K562 (cell line): Measurements from ENCODE around the gene SNX19. TPM values are rescaled to one million over a fixed set of nuclear protein-coding genes. Genes with fewer than 3 reads are reported as not detected.

Experiments
- ATAC-seq: fragments of 200-7000 bp; cut with Tn5 transposase; 3 replicates; pipeline ENCODE4 v1.9.1; 2020; ENCODE audit warnings: moderate library complexity
- BruUV-seq: library from RNA; stranded (reverse); fragments of 400-500 nt; replicated peaks from 2 replicates; lab custom pipeline; 2021; lab: Mats Ljungman, UMichigan
- CTCF ChIA-PET: fragments of 300-600 bp; formaldehyde crosslinking; extraction: SDS; loops from one replicate; lab custom pipeline; 2021; ENCODE audit warnings: low intra/inter-chr PET ratio; lab: Yijun Ruan, JAX
- POLR2A ChIA-PET: fragments of 300-600, 350-650 bp; sonication (Branson Sonifier 250); formaldehyde crosslinking; extraction: SDS; loops from one replicate; lab custom pipeline; 2021; ENCODE audit warnings: antibody characterized with exemption, inconsistent platforms; lab: Yijun Ruan, JAX
- DNase-seq, 4 experiments: peaks; one replicate each; pipeline versions ENCODE4 v3.0.0 to v3.0.0-alpha.2; 2011 to 2018; ENCODE audit warnings: low spot score in 3 of 4, mixed read lengths in 3 of 4; ENCODE audit errors: extremely low read depth in 1 of 4
- FAIRE-seq: peaks from 2 replicates; lab custom pipeline; 2011; peaks lifted over from hg19 to GRCh38; lab: Jason Lieb, UNC
- H2AFZ ChIP-seq: 2 replicates; pipeline ENCODE4 v1.6.0; 2011; ENCODE audit warnings: low read depth, low read length, control low read depth, inconsistent platforms
- H3K27ac ChIP-seq: fragments of 200-600 bp; 3 replicates; pipeline ENCODE4 v1.8.0; 2011; ENCODE audit warnings: low read depth, mild to moderate bottlenecking, control low read depth, inconsistent platforms, low read length, moderate library complexity, mixed read lengths; ENCODE audit errors: extremely low read depth
- H3K27me3 ChIP-seq, 2 experiments: fragments of 300-600 bp in 1 of 2; 2 replicates in 1 of 2; 3 replicates in 1 of 2; pipeline versions ENCODE4 v1.6.0 to v1.8.0; 2011; ENCODE audit warnings: inconsistent platforms in 2 of 2, low read length in 2 of 2, mild to moderate bottlenecking in 1 of 2, mixed read lengths in 1 of 2, moderate library complexity in 1 of 2; ENCODE audit not compliant: control insufficient read depth in 2 of 2, insufficient read depth in 2 of 2
- H3K36me3 ChIP-seq: fragments of 300-600 bp; 3 replicates; pipeline ENCODE4 v1.8.0; 2011; ENCODE audit warnings: mild to moderate bottlenecking, low read length, inconsistent platforms; ENCODE audit not compliant: control insufficient read depth, insufficient read depth
- H3K4me1 ChIP-seq, 2 experiments: fragments of 200-600 bp in 1 of 2; replicated peaks in 1 of 2; 2 replicates in 1 of 2; 3 replicates in 1 of 2; pipeline versions ENCODE4 v1.5.1 to v1.8.0; 2011; ENCODE audit warnings: inconsistent platforms in 2 of 2, low read length in 2 of 2, mild to moderate bottlenecking in 1 of 2, mixed read lengths in 1 of 2, moderate library complexity in 1 of 2; ENCODE audit not compliant: control insufficient read depth in 2 of 2, insufficient read depth in 2 of 2
- H3K4me2 ChIP-seq: 2 replicates; pipeline ENCODE4 v1.6.1; 2011; ENCODE audit warnings: low read length, control low read depth, inconsistent platforms, mixed read lengths; ENCODE audit not compliant: insufficient read depth
- H3K4me3 ChIP-seq: fragments of 200-600 bp; sonication (generic), shearing (Covaris generic); 2 replicates; pipeline ENCODE4 v1.5.1; 2016; ENCODE audit warnings: control low read depth, inconsistent platforms
- H3K79me2 ChIP-seq: fragments of 200-600 bp; 3 replicates; pipeline ENCODE4 v1.8.0; 2011; ENCODE audit warnings: low read length, inconsistent platforms; ENCODE audit not compliant: control insufficient read depth, insufficient read depth
- H3K9ac ChIP-seq, 2 experiments: 2 replicates each; pipeline versions ENCODE4 v1.6.0 to v1.6.1; 2011; ENCODE audit warnings: low read depth in 2 of 2, low read length in 2 of 2, control low read depth in 1 of 2, inconsistent platforms in 1 of 2, mild to moderate bottlenecking in 1 of 2, mixed read lengths in 1 of 2; ENCODE audit not compliant: insufficient read depth in 1 of 2
- H3K9me1 ChIP-seq: one replicate; pipeline ENCODE4 v1.6.0; 2011; ENCODE audit warnings: inconsistent platforms, mild to moderate bottlenecking, low read length, moderate library complexity; ENCODE audit not compliant: control insufficient read depth, insufficient read depth
- H3K9me3 ChIP-seq: replicated peaks from 2 replicates; pipeline ENCODE4 v1.5.1; 2011; ENCODE audit warnings: low read depth, low read length, inconsistent platforms; ENCODE audit not compliant: control insufficient read depth, insufficient read depth
- H4K20me1 ChIP-seq: replicated peaks from 2 replicates; pipeline ENCODE4 v1.6.1; 2011; ENCODE audit warnings: low read length, inconsistent platforms, mixed read lengths; ENCODE audit not compliant: control insufficient read depth, insufficient read depth
- FOXK1 ChIP-seq: sonication (generic); formaldehyde crosslinking; IDR thresholded peaks from 2 replicates; pipeline ENCODE4 v1.8.0; 2022; ENCODE audit warnings: missing genetic modification reagents, mild to moderate bottlenecking, borderline replicate concordance
- IRF9 ChIP-seq: fragments of 450-650 bp; IDR thresholded peaks from 2 replicates; pipeline ENCODE4 v1.6.1; 2016; ENCODE audit warnings: missing biosample characterization, missing genetic modification characterization
- KLF10 ChIP-seq: fragments of 250-450 bp; sonication (Bioruptor Pico); IDR thresholded peaks from 2 replicates; pipeline ENCODE4 v1.6.1; 2021; ENCODE audit warnings: matching md5 sums
- MNT ChIP-seq, 2 experiments: fragments of 450-650 bp; conservative IDR thresholded peaks; 2 replicates each; pipeline ENCODE4 v1.6.1; 2017; ENCODE audit warnings: mild to moderate bottlenecking in 2 of 2, moderate library complexity in 2 of 2
- NR2C1 ChIP-seq, 2 experiments: fragments of 450-650 bp; IDR thresholded peaks; 2 replicates each; pipeline ENCODE4 v1.6.1; 2017; ENCODE audit warnings: mild to moderate bottlenecking in 2 of 2, antibody characterized with exemption in 1 of 2, inconsistent platforms in 1 of 2, missing compliant biosample characterization in 1 of 2, missing genetic modification characterization in 1 of 2
- RBFOX2 ChIP-seq: fragments of 200-400 bp; formaldehyde crosslinking; IDR thresholded peaks from 2 replicates; pipeline ENCODE4 v1.6.1; 2017; ENCODE audit warnings: low read depth, mild to moderate bottlenecking, low read length, moderate library complexity
- STAT5B ChIP-seq: fragments of 250-450 bp; sonication (Bioruptor Pico); IDR thresholded peaks from 2 replicates; pipeline ENCODE4 v1.8.0; 2021; ENCODE audit warnings: mild to moderate bottlenecking, inconsistent platforms
- ZFP1 ChIP-seq: fragments of 450-650 bp; formaldehyde crosslinking; IDR thresholded peaks from 2 replicates; pipeline ENCODE4 v1.4.0; 2020; ENCODE audit warnings: mild to moderate bottlenecking, mixed read lengths
- ZFP36 ChIP-seq: fragments of 150-350 bp; IDR thresholded peaks from 2 replicates; pipeline ENCODE4 v1.6.1; 2018; ENCODE audit warnings: low read length, low read depth; ENCODE audit not compliant: partially characterized antibody
- ZNF224 ChIP-seq: sonication (generic); formaldehyde crosslinking; IDR thresholded peaks from 2 replicates; pipeline ENCODE4 v1.8.0; 2022; ENCODE audit warnings: mild to moderate bottlenecking, missing genetic modification reagents
- ZNF408 ChIP-seq: fragments of 250-450 bp; sonication (Bioruptor Pico); IDR thresholded peaks from 2 replicates; pipeline ENCODE4 v1.4.0; 2020; ENCODE audit warnings: low read depth, mild to moderate bottlenecking, moderate library complexity
- ZNF507 ChIP-seq: conservative IDR thresholded peaks from 2 replicates; pipeline ENCODE4 v1.6.1; 2017; ENCODE audit warnings: missing genetic modification characterization, missing compliant biosample characterization
- ZNF518B ChIP-seq: fragments of 250-450 bp; sonication (Bioruptor Pico); IDR thresholded peaks from 2 replicates; pipeline ENCODE4 v1.5.0; 2021; ENCODE audit warnings: mild to moderate bottlenecking, moderate library complexity
- ZNF695 ChIP-seq: fragments of 450-650 bp; formaldehyde crosslinking; IDR thresholded peaks from 2 replicates; pipeline ENCODE4 v1.4.0; 2020; ENCODE audit warnings: mild to moderate bottlenecking, moderate library complexity
- ZNF766 ChIP-seq: fragments of 200-800 bp; sonication (Bioruptor generic); conservative IDR thresholded peaks from 2 replicates; pipeline ENCODE4 v1.6.1; 2016; ENCODE audit warnings: missing genetic modification characterization, missing compliant biosample characterization
- WGBS: fragments of 100-300 bp; shearing (Covaris generic); methylation state at CpG from one replicate; pipeline ENCODE4 v1.1.6; 2016; ENCODE audit warnings: low coverage, mixed read lengths; ENCODE audit not compliant: insufficient coverage; ENCODE audit errors: missing lambda C conversion rate; 5-methylcytosine and 5-hydroxymethylcytosine counted together
- in situ Hi-C: fragments of 300-500 bp; cut with MboI; formaldehyde crosslinking; loops from 4 replicates; pipeline ENCODE4 v1.15.0; 2018; ENCODE audit warnings: inconsistent platforms, mixed read lengths
- intact Hi-C: fragments of 100-400 bp; cut with micrococcal nuclease; formaldehyde crosslinking; loops from 2 replicates; pipeline ENCODE4 v1.14.2; 2022
- polyA plus RNA-seq, 8 experiments: library from polyadenylated mRNA; depleted of rRNA in 4 of 8; stranded (reverse) in 5 of 8; unstranded in 3 of 8; fragments of >200 nt; fragmentation: Nextera tagmentation in 2 of 8; fragmentation: Illumina TruSeq in 1 of 8; extraction: Ambion mirVana in 2 of 8; extraction: Trizol in 1 of 8; gene quantifications; 2 replicates each; pipeline versions ENCODE4 v1.2.1 to v1.2.3, GENCODE V29; 2011 to 2014; ENCODE audit warnings: inconsistent platforms in 1 of 8, missing spikeins in 1 of 8
- total RNA-seq, 7 experiments: library from RNA; depleted of rRNA in 6 of 7; stranded (reverse); fragments of >200 nt in 6 of 7; fragmentation: Illumina TruSeq in 2 of 7; extraction: Trizol in 2 of 7; gene quantifications; 2 replicates each; pipeline versions ENCODE4 v1.2.1 to v1.2.3, GENCODE V29; 2011 to 2021; ENCODE audit warnings: low replicate concordance in 1 of 7

Gene SNX19
- total and polyA plus RNA-seq, 9 of the 15 experiments (the other 6 are each of a cell fraction or from before 2014, with no cell fraction given) = 2.2 to 31.3 (median 19.6) TPM

- Histone ChIP-seq H3K9me3 (no peaks in the 10 kb centered on the region), H3K4me2 (no peak overlapping the region), H2AFZ (no peak overlapping the region), H3K36me3 (peaks cover 75% of the 10 kb centered on the region; the same call in 2 of the 3 replicates), H3K9ac (no peak overlapping the region), H3K27me3 (no peaks in the 10 kb centered on the region), H3K79me2 (no peaks in the 10 kb centered on the region), H3K9me1 (no peaks in the 10 kb centered on the region), H3K4me3 (no peak overlapping the region), H3K4me1 (peaks cover 0 to 4% of the 10 kb centered on the region in 2 experiments; a peak in 2 of 5 replicates), H4K20me1 (peaks cover 4% of the 10 kb centered on the region; the same call in 1 of the 2 replicates), H3K27ac (no peak overlapping the region)
- ChIA-PET POLR2A (no interaction called here), CTCF (interaction anchor here (3.8 kb wide), 1 partner anchor 455 kb away, joined by 9 read pairs; no protein-coding TSS in a partner anchor)
- FAIRE-seq (no peak), ATAC-seq (no peak), DNase-seq (no peak)
- intact Hi-C loops (no loop called here), in situ Hi-C loops (no loop called here)
- 100% methylated on average over 1 of the region's 2 CpGs for WGBS
- BruUV-seq = no TSS peak
- TF ChIP-seq KLF10 (CRISPR knock-in tag) = no peak
- TF ChIP-seq NR2C1 (IDR thresholded peaks at IDR 0.05) = no peak
- TF ChIP-seq NR2C1 (tag; IDR thresholded peaks at IDR 0.05) = no peak
- TF ChIP-seq IRF9 (tag) = no peak
- no peak for TF ChIP-seq ZNF518B (CRISPR knock-in tag)
- TF ChIP-seq ZNF507 (tag) = no peak
- TF ChIP-seq ZNF766 (CRISPR knock-in tag) = no peak
- TF ChIP-seq ZFP1 (CRISPR knock-in tag) = no peak
- no peak for TF ChIP-seq ZNF408 (CRISPR knock-in tag)
- TF ChIP-seq STAT5B (CRISPR knock-in tag) = no peak
- TF ChIP-seq RBFOX2 = no peak
- no peak for TF ChIP-seq ZNF224 (CRISPR knock-in tag)
- no peak for TF ChIP-seq FOXK1 (CRISPR knock-in tag)
- no peak for TF ChIP-seq ZFP36
- TF ChIP-seq ZNF695 (CRISPR knock-in tag) = no peak
- no peak for TF ChIP-seq MNT (conservative IDR thresholded peaks at IDR 0.05)
These were observed 26.1 kb downstream of the SNX19 start for GRCh38 chr11:130890039-130890745.
